SK-N-MC (cell line): ENCODE results near the gene DCAF11.

Experiments used
- EZH2 ChIP-seq: fragments of 200-600 bp; sonication (generic); IDR thresholded peaks from one replicate; pipeline ENCODE4 v1.6.1; 2017; ENCODE audit warnings: antibody characterized with exemption
- FOXP2 ChIP-seq: optimal IDR thresholded peaks from 2 replicates; pipeline ENCODE3; 2011; ENCODE audit warnings: mild to moderate bottlenecking, moderate library complexity; ENCODE audit not compliant: insufficient read depth; ENCODE audit errors: extremely low read length, control extremely low read depth
- POLR2AphosphoS5 ChIP-seq: IDR thresholded peaks from 2 replicates; pipeline ENCODE4 v1.6.1; 2012; ENCODE audit warnings: mild to moderate bottlenecking, low read depth, low read length, borderline replicate concordance

GRCh38 chr14:24082411-24083080, 32.0 kb upstream of the DCAF11 start:
- TF ChIP-seq POLR2AphosphoS5 (no peak), EZH2 (no peak), FOXP2 (no peak)
